HG02763 (cell line): ENCODE data around the gene GNE.
"Not testable (repeated sequence)": the region's sequence is repeated elsewhere in the genome, so short reads cannot be mapped to it uniquely, and the experiment has no call there.

Experiments used
- ATAC-seq: cut with Tn5 transposase; IDR thresholded peaks from one replicate; pipeline ENCODE4 v1.9.1; 2021; ENCODE audit warnings: mild to moderate bottlenecking, moderate library complexity; ENCODE audit not compliant: unreplicated experiment

The GNE gene

GRCh38 chr9:36208521-36209253 is 49.6 kb downstream of the GNE start:
- ATAC-seq, result no peak

GRCh38 chr9:36207546-36208012 is 50.7 kb downstream of the GNE start:
- ATAC-seq, result no peak

- ATAC-seq, result no peak
Observed at GRCh38 chr9:36207016-36207415, 51.2 kb downstream of the GNE start.

- no peak for ATAC-seq
Observed at GRCh38 chr9:36204906-36205547, 53.2 kb downstream of the GNE start.

GRCh38 chr9:36194326-36195000 is 63.8 kb downstream of the GNE start:
- ATAC-seq, result no peak

- no peak for ATAC-seq
Observed at GRCh38 chr9:36193023-36193422, 65.2 kb downstream of the GNE start.

DNA sequence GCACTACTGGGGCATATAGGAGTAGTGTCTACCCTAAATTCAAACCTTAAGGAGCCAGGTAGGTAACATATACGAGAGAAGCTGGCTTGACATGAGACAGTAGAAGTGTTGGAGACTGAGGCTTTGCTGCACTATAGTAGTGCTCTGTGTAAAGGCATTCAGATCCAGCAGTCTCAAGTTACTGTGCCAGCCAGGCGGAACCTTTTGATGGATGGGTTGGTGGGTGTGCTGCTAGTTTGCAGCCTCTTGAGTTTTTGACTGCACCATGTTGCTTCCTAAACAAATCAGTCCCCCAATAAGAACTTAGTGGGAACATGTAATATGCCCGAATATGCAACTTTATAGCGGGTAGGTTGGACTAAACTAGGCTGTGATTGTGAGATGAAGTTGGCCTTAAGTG is 66.1 kb downstream of the GNE start:
- ATAC-seq, result no peak

DNA sequence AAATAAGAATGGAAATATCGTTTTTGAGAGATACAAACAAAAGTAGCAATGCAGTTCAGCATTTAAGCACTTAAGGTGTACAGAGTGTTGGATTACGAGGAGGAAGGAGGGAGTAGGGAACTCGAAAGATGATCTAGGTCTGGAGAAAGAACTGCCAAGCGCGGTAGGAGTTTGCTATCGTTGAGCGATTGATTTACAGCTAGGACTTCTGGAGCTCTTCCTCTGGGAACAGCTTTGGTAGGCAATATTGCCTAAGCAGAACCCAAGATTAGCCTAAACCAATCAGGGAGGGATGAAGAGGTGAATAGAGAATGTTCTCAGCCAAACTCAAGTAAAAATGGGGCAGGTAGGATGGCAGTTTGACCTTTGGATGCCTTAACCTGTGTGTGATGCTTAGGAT is 66.6 kb downstream of the GNE start:
- no peak for ATAC-seq

DNA sequence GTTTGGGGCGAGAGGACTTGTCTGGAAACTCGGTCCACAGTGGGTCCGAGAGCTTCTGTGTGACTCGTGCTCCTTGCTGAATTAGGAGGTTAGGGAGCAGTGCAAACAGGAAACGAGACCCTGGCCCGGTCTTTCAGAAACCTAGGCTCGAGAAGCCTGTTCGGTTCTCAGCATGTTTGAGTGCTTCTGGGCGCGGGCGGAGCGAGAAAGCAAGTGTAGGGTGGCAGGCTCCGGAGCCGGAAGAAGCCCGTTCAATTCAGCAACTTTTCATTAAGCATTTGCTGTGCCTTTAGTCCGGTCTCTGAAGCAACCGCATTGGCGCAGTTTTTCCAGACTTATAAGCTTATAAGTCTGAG is 67.0 kb downstream of the GNE start:
- ATAC-seq, result peak; percentile 3

DNA sequence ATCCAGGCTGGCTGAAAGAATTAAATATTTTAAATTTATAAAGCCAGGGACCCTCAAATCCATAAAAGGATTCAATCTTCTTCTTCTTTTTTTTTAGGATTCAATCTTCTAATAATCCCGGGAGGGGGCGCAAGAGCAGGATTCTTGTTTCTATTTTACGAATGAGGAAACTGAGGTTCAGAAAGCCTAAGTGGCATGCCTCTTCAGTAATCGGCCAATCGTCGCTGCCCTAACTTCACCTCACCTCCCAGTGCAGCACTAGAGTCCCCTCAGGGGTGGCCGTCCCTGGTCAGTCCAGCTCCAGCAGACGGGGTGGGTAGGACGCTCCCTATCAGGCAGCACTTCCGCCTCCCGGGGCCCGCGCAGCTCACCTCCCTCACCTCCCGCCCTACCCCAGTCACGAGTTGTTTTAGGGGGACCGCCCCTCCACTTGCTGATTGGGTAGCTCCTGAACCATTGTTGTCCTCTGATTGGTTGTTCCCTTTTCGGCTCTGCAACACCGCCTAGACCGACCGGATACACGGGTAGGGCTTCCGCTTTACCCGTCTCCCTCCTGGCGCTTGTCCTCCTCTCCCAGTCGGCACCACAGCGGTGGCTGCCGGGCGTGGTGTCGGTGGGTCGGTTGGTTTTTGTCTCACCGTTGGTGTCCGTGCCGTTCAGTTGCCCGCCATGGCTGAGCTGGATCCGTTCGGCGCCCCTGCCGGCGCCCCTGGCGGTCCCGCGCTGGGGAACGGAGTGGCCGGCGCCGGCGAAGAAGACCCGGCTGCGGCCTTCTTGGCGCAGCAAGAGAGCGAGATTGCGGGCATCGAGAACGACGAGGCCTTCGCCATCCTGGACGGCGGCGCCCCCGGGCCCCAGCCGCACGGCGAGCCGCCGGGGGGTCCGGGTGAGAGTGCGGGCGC is 67.6 kb downstream of the GNE start, which contains the start of gene CLTA:
Gene CLTA, plus strand, starts transcription at position 534 of the 902 bp plus-strand sequence. Its CDS starts 136 bp downstream, at position 670.
- peak; percentile 98 for ATAC-seq

GRCh38 chr9:36189976-36190375 is 68.3 kb downstream of the GNE start:
- ATAC-seq, result no peak

DNA sequence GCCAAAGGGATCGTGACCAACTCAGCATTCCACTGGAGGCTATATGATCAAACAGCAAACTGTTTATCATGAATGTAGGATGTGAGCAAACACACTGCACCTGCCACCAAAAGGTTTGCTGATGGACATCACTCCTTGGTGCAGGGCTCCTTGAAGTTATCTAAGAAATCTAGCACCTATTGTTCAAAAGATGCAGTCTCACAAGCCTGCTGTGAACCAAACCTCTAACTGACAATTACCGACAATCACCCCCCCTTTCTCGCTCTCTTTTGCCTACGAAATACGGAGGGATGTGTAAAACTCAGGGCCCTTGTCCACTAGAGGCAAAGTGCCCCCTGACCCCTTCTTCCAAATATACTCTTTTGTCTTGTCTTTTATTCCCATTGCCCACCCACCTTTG is 70.0 kb downstream of the GNE start:
- ATAC-seq, result no peak

DNA sequence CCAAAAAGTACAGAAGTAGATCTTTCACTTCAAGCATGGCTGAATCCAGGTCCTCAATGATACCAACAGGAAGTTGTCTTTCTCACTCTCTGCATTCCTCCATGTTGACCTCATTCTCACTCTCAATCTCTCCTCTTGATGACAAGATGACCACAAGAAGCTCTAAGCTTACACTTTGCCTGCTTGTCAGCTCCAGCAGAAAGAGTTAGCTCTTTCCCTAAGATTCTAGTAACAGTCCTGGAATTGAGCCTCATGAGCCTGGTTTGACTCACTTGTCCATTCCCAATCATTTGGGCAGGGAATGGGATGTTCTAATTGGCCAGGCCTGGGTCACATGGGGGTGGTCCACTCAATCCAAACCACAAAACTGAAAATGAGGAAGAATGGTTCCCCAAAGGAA is 70.8 kb downstream of the GNE start:
- no peak for ATAC-seq

GRCh38 chr9:36180243-36180642 is 78.0 kb downstream of the GNE start:
- not testable (repeated sequence) for ATAC-seq

DNA sequence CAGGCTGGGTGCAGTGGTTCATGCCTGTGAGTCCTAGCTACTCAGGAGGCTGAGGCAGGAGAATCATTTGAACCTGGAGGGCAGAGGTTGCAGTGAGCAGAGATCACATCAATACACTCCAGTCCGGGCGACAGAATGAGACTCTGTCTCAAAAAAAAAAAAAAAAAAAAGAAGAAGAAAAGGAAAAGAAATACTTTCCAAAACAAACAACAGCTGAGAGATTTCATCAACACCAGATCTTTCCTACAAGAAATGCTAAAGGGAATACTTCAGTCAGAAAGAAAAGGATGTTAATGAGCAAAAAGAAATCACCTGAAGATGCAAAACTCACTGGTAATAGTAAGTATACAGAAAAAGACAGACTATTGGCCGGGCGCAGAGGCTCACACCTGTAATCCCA is 80.7 kb downstream of the GNE start:
- no peak for ATAC-seq

GRCh38 chr9:36176496-36176895 is 81.8 kb downstream of the GNE start:
- ATAC-seq, result not testable (repeated sequence)

GRCh38 chr9:36175209-36175608 is 83.0 kb downstream of the GNE start:
- not testable (repeated sequence) for ATAC-seq

DNA sequence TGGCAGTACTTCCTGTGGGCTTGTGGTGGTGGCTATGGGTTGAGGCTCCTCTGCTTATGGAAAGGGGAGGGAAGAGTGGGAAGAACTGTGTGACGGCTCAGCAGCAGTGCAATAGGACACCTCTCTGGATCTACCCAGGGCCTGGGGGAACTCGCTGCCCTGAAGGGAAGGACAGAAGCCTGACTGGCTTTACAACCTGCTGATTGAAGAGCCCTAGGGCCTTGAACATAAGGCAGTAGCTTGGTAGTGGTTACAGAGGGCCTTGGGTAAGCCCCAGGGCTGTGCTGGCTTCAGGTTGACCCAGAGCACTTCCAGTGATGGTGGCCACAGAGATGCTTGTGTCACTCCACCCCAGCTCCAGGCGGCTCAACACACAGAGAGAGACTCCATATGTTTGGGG is 83.5 kb downstream of the GNE start:
- no peak for ATAC-seq

- no peak for ATAC-seq
Observed at GRCh38 chr9:36174271-36174670, 84.0 kb downstream of the GNE start.

DNA sequence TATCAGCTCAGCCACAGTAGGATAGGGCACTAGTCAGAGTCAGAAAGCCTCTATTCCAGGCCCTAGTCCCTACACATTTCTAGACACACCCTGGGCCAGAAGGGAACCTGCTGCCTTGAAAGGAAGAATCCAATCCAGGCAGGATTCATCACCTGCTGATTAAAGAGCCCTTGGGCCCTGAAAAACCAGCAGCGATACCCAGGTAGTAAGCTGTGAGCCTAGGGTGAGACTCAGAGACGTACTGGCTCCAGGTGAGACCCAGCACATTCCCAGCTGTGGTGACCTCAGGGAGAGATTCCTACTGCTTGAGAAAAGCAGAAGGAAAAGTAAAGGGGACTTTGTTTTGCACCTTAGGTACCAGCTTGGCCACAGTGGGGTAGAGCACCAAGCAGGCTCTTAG is 84.4 kb downstream of the GNE start:
- ATAC-seq, result no peak

DNA sequence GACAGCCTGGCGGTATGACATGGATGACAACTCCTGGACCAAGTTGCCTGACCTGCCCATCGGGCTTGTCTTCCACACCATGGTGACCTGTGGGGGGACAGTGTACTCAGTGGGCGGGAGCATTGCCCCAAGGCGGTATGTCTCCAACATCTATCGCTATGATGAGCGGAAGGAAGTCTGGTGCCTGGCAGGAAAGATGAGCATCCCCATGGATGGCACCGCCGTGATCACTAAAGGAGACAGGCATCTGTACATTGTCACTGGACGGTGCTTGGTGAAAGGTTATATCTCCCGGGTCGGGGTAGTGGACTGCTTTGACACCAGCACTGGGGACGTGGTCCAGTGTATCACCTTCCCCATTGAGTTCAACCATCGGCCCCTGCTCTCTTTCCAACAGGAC is 87.7 kb downstream of the GNE start:
- no peak for ATAC-seq
